ENCODE data around the gene ZSCAN1. TPM values are rescaled to one million over a fixed set of nuclear protein-coding genes. Genes with fewer than 3 reads are reported as not detected.

ZSCAN1 gene
- total RNA-seq, 4 donors from 2014 or later: not detected

DNA sequence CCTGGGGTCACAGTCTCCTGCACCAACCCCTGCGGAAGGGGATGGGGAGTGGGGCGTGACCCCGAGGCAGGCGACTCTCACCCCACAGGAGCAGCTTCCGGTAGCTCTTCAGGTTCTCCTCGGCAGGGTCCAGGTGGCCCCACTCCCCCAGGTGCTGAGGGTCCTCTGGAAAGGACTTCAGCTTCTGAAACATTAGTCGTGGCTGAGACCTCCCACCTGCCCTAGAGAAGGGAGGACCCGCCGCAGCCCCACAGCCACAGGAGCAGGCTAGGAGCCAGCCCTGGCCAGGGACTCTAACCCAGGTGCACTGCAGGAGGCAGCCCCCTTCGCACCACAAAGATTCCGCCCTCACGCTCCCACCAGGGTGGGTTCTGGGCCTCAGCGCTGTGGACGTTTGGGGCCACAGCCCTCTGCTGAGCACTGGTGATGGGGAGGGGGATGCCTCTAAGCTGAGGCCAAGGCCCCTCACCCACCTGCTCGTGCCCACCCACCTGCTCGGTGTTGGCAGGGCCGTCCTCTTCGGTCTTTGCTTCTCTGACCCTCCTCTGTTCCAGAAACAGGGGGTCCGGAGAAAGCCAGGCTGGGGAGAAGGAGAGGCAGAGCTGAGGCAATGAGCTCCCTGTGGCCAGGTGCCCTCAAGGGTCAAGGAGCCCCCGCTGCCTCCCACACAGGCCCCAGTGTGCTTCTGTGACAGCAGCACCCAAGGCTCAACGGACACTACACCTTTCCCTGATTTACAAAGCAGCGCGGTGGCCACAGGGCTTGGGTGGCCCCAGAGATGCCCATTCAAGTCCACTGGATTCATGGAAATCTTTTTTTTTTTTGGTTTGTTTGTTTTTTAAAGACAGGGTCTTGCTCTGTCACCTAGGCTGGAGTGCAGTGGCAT, 53.2 kb downstream of the ZSCAN1 start:
- H3K27me3 ChIP-seq: no peaks in the 10 kb centered on the region
- TF ChIP-seq POLR2A (IDR thresholded peaks at IDR 0.05; ENCODE audit: low read depth): no peak
- no peak for TF ChIP-seq POLR2AphosphoS5 (IDR thresholded peaks at IDR 0.05)
- no peak for TF ChIP-seq EP300 (IDR thresholded peaks at IDR 0.05)
- TF ChIP-seq, protein P1, sequence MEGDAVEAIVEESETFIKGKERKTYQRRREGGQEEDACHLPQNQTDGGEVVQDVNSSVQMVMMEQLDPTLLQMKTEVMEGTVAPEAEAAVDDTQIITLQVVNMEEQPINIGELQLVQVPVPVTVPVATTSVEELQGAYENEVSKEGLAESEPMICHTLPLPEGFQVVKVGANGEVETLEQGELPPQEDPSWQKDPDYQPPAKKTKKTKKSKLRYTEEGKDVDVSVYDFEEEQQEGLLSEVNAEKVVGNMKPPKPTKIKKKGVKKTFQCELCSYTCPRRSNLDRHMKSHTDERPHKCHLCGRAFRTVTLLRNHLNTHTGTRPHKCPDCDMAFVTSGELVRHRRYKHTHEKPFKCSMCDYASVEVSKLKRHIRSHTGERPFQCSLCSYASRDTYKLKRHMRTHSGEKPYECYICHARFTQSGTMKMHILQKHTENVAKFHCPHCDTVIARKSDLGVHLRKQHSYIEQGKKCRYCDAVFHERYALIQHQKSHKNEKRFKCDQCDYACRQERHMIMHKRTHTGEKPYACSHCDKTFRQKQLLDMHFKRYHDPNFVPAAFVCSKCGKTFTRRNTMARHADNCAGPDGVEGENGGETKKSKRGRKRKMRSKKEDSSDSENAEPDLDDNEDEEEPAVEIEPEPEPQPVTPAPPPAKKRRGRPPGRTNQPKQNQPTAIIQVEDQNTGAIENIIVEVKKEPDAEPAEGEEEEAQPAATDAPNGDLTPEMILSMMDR (IDR thresholded peaks at IDR 0.05): no peak
- intact Hi-C loops (cut with DNase I): no loop called here
- H3K9me3 ChIP-seq: peaks cover 0 to 76% (median 50%) of the 10 kb centered on the region in 4 donors
- peaks cover 47 to 85% (median 61%) of the 10 kb centered on the region in 4 donors for H3K36me3 ChIP-seq
- H3K4me3 ChIP-seq: no peak overlapping the region
- no peak for DNase-seq (ENCODE audit: extremely low spot score)
- no peak overlapping the region for H3K27ac ChIP-seq (replicated peaks in 1 of 4)
- 96% methylated on average over 22 of the region's 23 CpGs for WGBS
- H3K4me1 ChIP-seq: no peaks in the 10 kb centered on the region

DNA sequence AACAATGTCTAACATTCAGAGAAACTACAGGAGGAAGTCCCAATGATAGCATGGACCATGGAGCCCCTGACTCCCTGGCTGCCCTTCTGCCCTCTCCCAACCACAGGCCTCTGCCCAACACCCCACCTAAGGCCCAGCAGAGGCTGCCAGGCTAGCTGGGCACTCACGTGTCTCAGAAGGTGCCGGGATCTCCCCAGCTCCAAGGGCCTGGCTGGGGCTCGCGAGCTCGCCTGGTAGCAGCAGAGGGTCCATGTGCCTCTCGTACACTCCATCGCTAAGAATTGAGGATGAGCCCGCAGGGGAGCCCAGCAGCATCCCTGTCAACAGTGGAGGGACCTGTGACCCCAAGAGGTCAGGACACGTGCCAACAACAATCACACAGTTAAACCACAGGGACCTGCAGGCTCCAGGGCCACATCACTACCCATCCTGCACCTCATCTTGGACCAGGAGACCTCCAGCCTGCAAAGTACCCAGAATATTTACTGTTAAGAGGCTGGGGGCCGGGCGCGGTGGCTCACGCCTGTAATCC, 54.8 kb downstream of the ZSCAN1 start:
- DNase-seq (ENCODE audit: extremely low spot score): no peak
- intact Hi-C loops (cut with DNase I): no loop called here
- Histone ChIP-seq H3K4me1 (no peaks in the 10 kb centered on the region), H3K27me3 (no peaks in the 10 kb centered on the region), H3K36me3 (peaks cover 46 to 82% (median 58%) of the 10 kb centered on the region in 4 donors), H3K9me3 (peaks cover 0 to 70% (median 39%) of the 10 kb centered on the region in 4 donors), H3K4me3 (no peak overlapping the region), H3K27ac (replicated peaks in 1 of 4) (no peak overlapping the region)
- 98% methylated on average over 7 of the region's 13 CpGs for WGBS
- TF ChIP-seq POLR2AphosphoS5 (IDR thresholded peaks at IDR 0.05) (no peak), POLR2A (IDR thresholded peaks at IDR 0.05; ENCODE audit: low read depth) (no peak), EP300 (IDR thresholded peaks at IDR 0.05) (no peak)
- TF ChIP-seq, protein P1 (IDR thresholded peaks at IDR 0.05): no peak

DNA sequence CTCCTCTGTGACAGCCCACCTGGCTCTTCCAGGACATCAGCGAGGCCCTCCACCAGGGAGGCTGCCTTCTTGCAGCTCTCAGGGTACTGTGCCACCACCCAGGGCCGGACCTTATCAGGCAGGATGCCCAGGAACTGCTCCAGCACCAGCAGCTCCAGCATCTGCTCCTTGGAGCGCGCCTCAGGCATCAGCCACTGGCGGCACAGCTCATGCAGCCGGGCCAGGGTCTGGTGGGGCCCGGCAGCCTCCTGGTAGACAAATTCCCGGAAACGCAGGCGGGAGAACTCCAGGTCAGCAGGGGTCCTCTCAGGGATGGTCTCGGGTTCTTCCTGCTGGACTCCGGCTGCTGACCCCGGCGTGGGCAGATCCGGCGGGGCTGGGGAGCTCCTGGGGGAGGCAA, 56.0 kb downstream of the ZSCAN1 start:
- Histone ChIP-seq H3K4me3 (no peak overlapping the region), H3K9me3 (peaks cover 1 to 59% (median 28%) of the 10 kb centered on the region in 4 donors), H3K36me3 (peaks cover 34 to 77% (median 45%) of the 10 kb centered on the region in 4 donors), H3K27ac (replicated peaks in 1 of 4) (no peak overlapping the region), H3K27me3 (no peaks in the 10 kb centered on the region), H3K4me1 (no peaks in the 10 kb centered on the region)
- TF ChIP-seq POLR2A (IDR thresholded peaks at IDR 0.05; ENCODE audit: low read depth) (no peak), EP300 (IDR thresholded peaks at IDR 0.05) (no peak), POLR2AphosphoS5 (IDR thresholded peaks at IDR 0.05) (no peak)
- TF ChIP-seq, protein P1 (IDR thresholded peaks at IDR 0.05): no peak
- intact Hi-C loops (cut with DNase I): loop anchor here (10.0 kb wide), 1 partner anchor 75 kb away; no protein-coding TSS in a partner anchor
- DNase-seq (ENCODE audit: extremely low spot score): no peak
- 96% methylated on average over 12 of the region's 16 CpGs for WGBS

DNA sequence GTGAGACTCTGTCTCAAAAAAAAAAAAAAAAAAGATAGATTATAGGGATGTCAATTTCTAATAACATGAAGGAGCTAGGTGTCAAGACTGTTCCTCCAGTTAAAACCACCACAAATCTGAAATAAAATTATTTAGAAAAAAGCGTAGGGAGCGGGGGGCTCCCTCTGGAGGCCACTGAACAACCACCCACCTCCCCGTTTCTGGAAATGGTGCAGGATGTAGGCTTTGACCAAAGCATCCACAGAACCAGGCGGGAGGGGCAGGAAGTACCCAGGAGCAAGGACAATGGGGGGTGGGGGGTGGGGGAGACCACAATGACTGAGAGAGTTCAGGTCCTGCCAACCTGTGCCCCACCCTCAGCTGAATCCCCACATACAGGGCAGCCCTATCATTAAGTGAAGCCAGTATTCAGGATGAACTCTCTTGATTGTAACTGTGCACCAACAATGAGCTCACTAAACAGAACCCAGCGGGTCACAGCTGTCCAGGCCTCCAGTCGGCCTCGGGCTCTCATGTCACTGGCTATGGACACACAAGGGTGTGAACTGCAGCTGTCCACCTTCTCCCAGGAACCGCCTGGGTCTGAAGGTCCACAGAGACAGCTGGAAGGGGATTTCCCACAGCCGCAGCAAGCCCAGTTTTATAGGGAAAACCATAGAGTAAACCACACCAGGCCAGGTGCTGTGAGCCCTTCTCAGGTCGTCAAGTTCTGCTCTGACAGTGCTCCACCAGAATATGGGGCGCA, 57.6 kb downstream of the ZSCAN1 start:
- intact Hi-C loops (cut with DNase I): loop anchor here (10.0 kb wide), 1 partner anchor 77 kb away; no protein-coding TSS in a partner anchor
- Histone ChIP-seq H3K27me3 (no peaks in the 10 kb centered on the region), H3K27ac (replicated peaks in 1 of 4) (no peak overlapping the region), H3K9me3 (peaks cover 0 to 52% (median 23%) of the 10 kb centered on the region in 4 donors), H3K36me3 (peaks cover 21 to 70% (median 32%) of the 10 kb centered on the region in 4 donors), H3K4me3 (no peak overlapping the region), H3K4me1 (peaks cover 1 to 13% (median 10%) of the 10 kb centered on the region in 4 donors)
- TF ChIP-seq EP300 (IDR thresholded peaks at IDR 0.05) (no peak), POLR2AphosphoS5 (IDR thresholded peaks at IDR 0.05) (no peak), POLR2A (IDR thresholded peaks at IDR 0.05; ENCODE audit: low read depth) (no peak)
- TF ChIP-seq, protein P1 (IDR thresholded peaks at IDR 0.05): no peak
- no peak for DNase-seq (ENCODE audit: extremely low spot score)
- WGBS: 65% methylated on average over 8 of the region's 11 CpGs
